ENCODE results near the gene POTEF.
A peak's percentile ranks its signal among the peaks of the same experiment; 100 is the strongest.
"Not testable (repeated sequence)": the region's sequence is repeated elsewhere in the genome, so short reads cannot be mapped to it uniquely, and the experiment has no call there.

The POTEF gene

GRCh38 chr2:130143266-130144039 is 14.4 kb upstream of the POTEF start:
- H3K4me3 Mint-ChIP-seq = peak overlapping the region; percentile 50 to 76
- not testable (repeated sequence) for H3K27ac Mint-ChIP-seq

GRCh38 chr2:130142396-130143265 is 13.6 kb upstream of the POTEF start:
- DNase-seq; H3K4me3 Mint-ChIP-seq; H3K9me3 Mint-ChIP-seq; H3K36me3 Mint-ChIP-seq; ATAC-seq (replicated peaks); H3K27ac Mint-ChIP-seq: not testable (repeated sequence)
- H3K4me1 Mint-ChIP-seq = peaks cover 5 to 15% of the 10 kb centered on the region in 2 donors
- H3K27me3 Mint-ChIP-seq = peaks cover 16 to 33% of the 10 kb centered on the region in 2 donors

More at GRCh38 chr2:130143266-130144039, 14.4 kb upstream of the POTEF start:
- ATAC-seq (replicated peaks) = peak in 1 of 2 donors; percentile 12
- Mint-ChIP-seq H3K4me1 (peaks cover 5 to 16% of the 10 kb centered on the region in 2 donors), H3K27me3 (peaks cover 16 to 33% of the 10 kb centered on the region in 2 donors)
- not testable (repeated sequence) for H3K9me3 Mint-ChIP-seq, DNase-seq, H3K36me3 Mint-ChIP-seq

GRCh38 chr2:130141645-130142370 is 12.8 kb upstream of the POTEF start:
- peaks cover 5 to 15% of the 10 kb centered on the region in 2 donors for H3K4me1 Mint-ChIP-seq
- not testable (repeated sequence) for H3K36me3 Mint-ChIP-seq; H3K4me3 Mint-ChIP-seq; DNase-seq; H3K27ac Mint-ChIP-seq; H3K9me3 Mint-ChIP-seq; ATAC-seq (replicated peaks)
- peaks cover 16 to 33% of the 10 kb centered on the region in 2 donors for H3K27me3 Mint-ChIP-seq

GRCh38 chr2:130141002-130141401 is 12.0 kb upstream of the POTEF start:
- not testable (repeated sequence) for H3K27ac Mint-ChIP-seq; H3K9me3 Mint-ChIP-seq; H3K36me3 Mint-ChIP-seq; H3K4me3 Mint-ChIP-seq; DNase-seq; ATAC-seq (replicated peaks)
- Mint-ChIP-seq H3K27me3 (peaks cover 11 to 25% of the 10 kb centered on the region in 2 donors), H3K4me1 (peaks cover 5 to 15% of the 10 kb centered on the region in 2 donors)

- Mint-ChIP-seq H3K4me1 (peaks cover 5 to 15% of the 10 kb centered on the region in 2 donors), H3K27me3 (peaks cover 9 to 23% of the 10 kb centered on the region in 2 donors)
- not testable (repeated sequence) for ATAC-seq (replicated peaks); H3K27ac Mint-ChIP-seq; H3K36me3 Mint-ChIP-seq; DNase-seq; H3K9me3 Mint-ChIP-seq; H3K4me3 Mint-ChIP-seq
Measured at GRCh38 chr2:130140516-130140915, 11.5 kb upstream of the POTEF start.

- peaks cover 9 to 19% of the 10 kb centered on the region in 2 donors for H3K27me3 Mint-ChIP-seq
- not testable (repeated sequence) for ATAC-seq (replicated peaks); H3K9me3 Mint-ChIP-seq; H3K36me3 Mint-ChIP-seq; H3K4me3 Mint-ChIP-seq; H3K27ac Mint-ChIP-seq; DNase-seq
- peaks cover 5 to 11% of the 10 kb centered on the region in 2 donors for H3K4me1 Mint-ChIP-seq
Measured at GRCh38 chr2:130139331-130140280, 10.6 kb upstream of the POTEF start.

GRCh38 chr2:130138841-130139251 is 9.8 kb upstream of the POTEF start:
- H3K4me1 Mint-ChIP-seq; H3K4me3 Mint-ChIP-seq; DNase-seq; H3K9me3 Mint-ChIP-seq; ATAC-seq (replicated peaks); H3K36me3 Mint-ChIP-seq; H3K27ac Mint-ChIP-seq: not testable (repeated sequence)
- H3K27me3 Mint-ChIP-seq = peaks cover 9 to 19% of the 10 kb centered on the region in 2 donors

- not testable (repeated sequence) for ATAC-seq (replicated peaks); H3K9me3 Mint-ChIP-seq; H3K27ac Mint-ChIP-seq; H3K4me1 Mint-ChIP-seq; H3K36me3 Mint-ChIP-seq; DNase-seq; H3K4me3 Mint-ChIP-seq
- H3K27me3 Mint-ChIP-seq = peaks cover 5 to 13% of the 10 kb centered on the region in 2 donors
Measured at GRCh38 chr2:130138326-130138725, 9.3 kb upstream of the POTEF start.

- not testable (repeated sequence) for H3K27ac Mint-ChIP-seq; DNase-seq; H3K36me3 Mint-ChIP-seq; H3K4me1 Mint-ChIP-seq; ATAC-seq (replicated peaks); H3K9me3 Mint-ChIP-seq; H3K4me3 Mint-ChIP-seq
- peaks cover 0 to 11% of the 10 kb centered on the region in 2 donors for H3K27me3 Mint-ChIP-seq
Measured at GRCh38 chr2:130137118-130137517, 8.1 kb upstream of the POTEF start.

GRCh38 chr2:130136546-130136945 is 7.5 kb upstream of the POTEF start:
- H3K36me3 Mint-ChIP-seq = not testable (repeated sequence)

GRCh38 chr2:130135692-130136541 is 6.9 kb upstream of the POTEF start:
- no peaks in the 10 kb centered on the region for H3K9me3 Mint-ChIP-seq
- H3K36me3 Mint-ChIP-seq = no peaks in the 10 kb centered on the region
- no peak overlapping the region for H3K27ac Mint-ChIP-seq
- peaks cover 0 to 11% of the 10 kb centered on the region in 2 donors for H3K27me3 Mint-ChIP-seq
- H3K4me3 Mint-ChIP-seq = no peak overlapping the region
- H3K4me1 Mint-ChIP-seq = no peaks in the 10 kb centered on the region
- DNase-seq (no peak), ATAC-seq (replicated peaks) (no peak)

More at GRCh38 chr2:130136546-130136945, 7.5 kb upstream of the POTEF start:
- H3K4me1 Mint-ChIP-seq; H3K4me3 Mint-ChIP-seq; H3K27ac Mint-ChIP-seq; DNase-seq; H3K9me3 Mint-ChIP-seq; ATAC-seq (replicated peaks): not testable (repeated sequence)
- peaks cover 0 to 11% of the 10 kb centered on the region in 2 donors for H3K27me3 Mint-ChIP-seq

GRCh38 chr2:130128464-130128863 is 558 bp downstream of the POTEF start:
- ATAC-seq (replicated peaks); H3K9me3 Mint-ChIP-seq; H3K36me3 Mint-ChIP-seq; H3K27ac Mint-ChIP-seq; H3K4me1 Mint-ChIP-seq; DNase-seq; H3K4me3 Mint-ChIP-seq: not testable (repeated sequence)
- H3K27me3 Mint-ChIP-seq = peaks cover 0 to 10% of the 10 kb centered on the region in 2 donors

Data from stimulated activated naive B cell treated with anti-CD40 and anti-IgM and Interleukin-4, amounts not matched to agents 10 μg/mL and 1 μg/mL and 100 μg/mL, for 72 hours (primary cell).